Epithelial cell of umbilical artery (primary cell): Measurements from ENCODE around the gene OR4P4. TPM values are rescaled to one million over a fixed set of nuclear protein-coding genes. Genes with fewer than 3 reads are reported as not detected.

Experiments
- total RNA-seq: library from RNA; depleted of rRNA; stranded (reverse); fragments of >200 nt; gene quantifications from 2 replicates; pipeline ENCODE4 v1.2.3, GENCODE V29; 2014

OR4P4 gene
- not detected in 2 replicates for total RNA-seq

GRCh38 chr11:55634813-55635212, at the start of gene OR4P4:
TSS of gene OR4P4 (plus strand) at chr11:55635113.

DNA sequence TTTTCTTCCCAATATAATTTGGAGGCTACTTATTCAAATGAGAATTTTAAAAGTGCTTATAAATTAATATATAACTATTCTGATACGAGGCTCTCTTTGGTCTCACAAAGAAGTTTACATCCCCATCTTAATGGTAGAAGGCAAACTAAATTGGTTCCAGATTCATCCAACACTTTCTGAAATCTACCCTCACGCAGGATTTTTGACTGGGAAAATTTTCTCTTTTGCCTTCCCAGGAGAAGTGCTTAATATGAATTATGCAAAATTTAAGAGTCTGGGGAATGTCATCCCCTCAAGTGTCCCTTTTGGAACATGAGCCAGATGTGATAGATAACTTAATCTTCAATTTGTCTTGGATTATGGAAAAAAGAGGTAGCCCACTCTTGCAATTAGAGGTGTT, 27.4 kb upstream of the OR4P4 start, which contains the start of gene OR4C11:
Gene OR4C11 (minus strand): TSS at position 101 of the 400 bp plus-strand sequence. CDS start 3,272 bp downstream, outside the sequence.

GRCh38 chr11:55648027-55648426, 13.1 kb downstream of the OR4P4 start, which contains the start of gene OR4S2:
TSS of gene OR4S2 (plus strand) at chr11:55648327. CDS start at chr11:55650904, 2,577 bp downstream.

DNA sequence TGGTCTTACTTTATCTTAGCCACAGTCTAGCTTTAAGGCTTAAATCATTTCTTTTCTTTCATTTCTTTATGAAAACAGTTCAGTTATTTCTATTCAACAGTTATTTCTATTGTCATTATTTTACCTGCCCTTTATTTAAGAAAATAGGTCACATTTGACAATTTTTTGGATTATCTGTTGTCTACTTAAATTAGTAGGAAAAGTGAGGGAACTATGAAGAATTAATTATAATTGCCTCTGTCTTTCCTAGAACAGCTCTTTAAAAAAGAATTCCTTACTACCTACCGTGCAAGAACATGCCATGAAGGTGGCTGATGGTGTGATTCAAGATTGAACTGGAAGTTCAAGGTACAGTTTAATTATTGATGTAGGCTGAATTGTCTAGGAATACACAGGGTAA, 27.0 kb downstream of the OR4P4 start, which contains the start of gene OR4C6:
Gene OR4C6 (plus strand): TSS at position 301 of the 400 bp plus-strand sequence. CDS start 2,966 bp downstream, outside the sequence.

Other genes with a start within 250 kb of the OR4P4 start
- gene OR4C15, start 80.6 kb upstream of the OR4P4 start, total RNA-seq: not detected in 2 replicates
- not detected in 2 replicates for gene OR4C16, start 63.0 kb upstream of the OR4P4 start, total RNA-seq
- not detected in 2 replicates for gene OR4C11, start 27.5 kb upstream of the OR4P4 start, total RNA-seq
- gene OR4S2, start 13.2 kb downstream of the OR4P4 start, total RNA-seq: not detected in 2 replicates
- gene OR4C6, start 27.1 kb downstream of the OR4P4 start, total RNA-seq: not detected in 2 replicates
- not detected in 2 replicates for gene OR5D13, start 138.3 kb downstream of the OR4P4 start, total RNA-seq
- not detected in 2 replicates for gene OR5D14, start 160.4 kb downstream of the OR4P4 start, total RNA-seq
- gene OR5L1, start 176.3 kb downstream of the OR4P4 start, total RNA-seq: not detected in 2 replicates
- not detected in 2 replicates for gene OR5D18, start 184.5 kb downstream of the OR4P4 start, total RNA-seq
- gene OR5L2, start 192.1 kb downstream of the OR4P4 start, total RNA-seq: not detected in 2 replicates
- not detected in 2 replicates for gene OR5D16, start 203.6 kb downstream of the OR4P4 start, total RNA-seq
- not detected in 2 replicates for gene TRIM51, start 248.2 kb downstream of the OR4P4 start, total RNA-seq